K562 (cell line): ENCODE results near the gene BTBD16.

Experiments
- GTF2E2 ChIP-seq: fragments of 200-800 bp; sonication (Bioruptor generic); IDR thresholded peaks from 2 replicates; pipeline ENCODE4 v1.6.1; 2016; ENCODE audit warnings: missing genetic modification characterization, missing compliant biosample characterization
- NONO ChIP-seq, 2 experiments: fragments of 200-400 bp in 1 of 2; fragments of 450-650 bp in 1 of 2; formaldehyde crosslinking in 1 of 2; IDR thresholded peaks; 2 replicates each; pipeline ENCODE4 v1.6.1; 2017; ENCODE audit warnings: low read depth in 2 of 2, mild to moderate bottlenecking in 2 of 2, moderate library complexity in 2 of 2, low read length in 1 of 2
- POLR2A ChIP-seq: fragments of 450-650 bp; conservative IDR thresholded peaks from 2 replicates; pipeline ENCODE4 v1.6.1; 2016
- ZNF239 ChIP-seq: fragments of 250-450 bp; sonication (Bioruptor Pico); IDR thresholded peaks from 2 replicates; pipeline ENCODE4 v1.4.0; 2020; ENCODE audit warnings: mild to moderate bottlenecking
- TF ChIP-seq, protein P1 (sequence below), 2 experiments: fragments of 450-650 bp in 1 of 2; IDR thresholded peaks; 2 replicates each; pipeline ENCODE4 v1.6.1; 2011 to 2017; ENCODE audit warnings: low read depth in 2 of 2, antibody characterized with exemption in 1 of 2, borderline replicate concordance in 1 of 2, low read length in 1 of 2, mild to moderate bottlenecking in 1 of 2, mixed read lengths in 1 of 2; ENCODE audit not compliant: control insufficient read depth in 1 of 2

DNA sequence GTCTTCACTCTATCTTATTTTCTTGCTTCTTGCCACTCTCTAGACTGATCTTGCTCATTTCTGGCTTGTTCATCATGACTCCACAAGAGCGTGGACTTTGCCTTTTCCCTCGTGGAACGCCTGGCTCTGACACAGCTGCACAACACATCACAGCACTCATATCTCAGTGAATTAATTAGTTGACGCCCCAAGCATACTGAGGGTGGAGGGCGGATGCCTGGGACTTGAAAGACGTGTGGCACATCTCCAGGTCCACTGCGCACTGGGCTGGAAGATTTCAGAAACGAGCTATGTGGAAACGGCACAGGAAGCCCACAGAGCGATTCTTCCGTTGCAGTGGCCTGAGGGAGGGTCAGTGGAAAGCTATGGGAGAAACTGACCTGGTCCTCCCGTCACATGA is 79.8 kb downstream of the BTBD16 start:
- TF ChIP-seq ZNF239 = no peak
- TF ChIP-seq, protein P1, sequence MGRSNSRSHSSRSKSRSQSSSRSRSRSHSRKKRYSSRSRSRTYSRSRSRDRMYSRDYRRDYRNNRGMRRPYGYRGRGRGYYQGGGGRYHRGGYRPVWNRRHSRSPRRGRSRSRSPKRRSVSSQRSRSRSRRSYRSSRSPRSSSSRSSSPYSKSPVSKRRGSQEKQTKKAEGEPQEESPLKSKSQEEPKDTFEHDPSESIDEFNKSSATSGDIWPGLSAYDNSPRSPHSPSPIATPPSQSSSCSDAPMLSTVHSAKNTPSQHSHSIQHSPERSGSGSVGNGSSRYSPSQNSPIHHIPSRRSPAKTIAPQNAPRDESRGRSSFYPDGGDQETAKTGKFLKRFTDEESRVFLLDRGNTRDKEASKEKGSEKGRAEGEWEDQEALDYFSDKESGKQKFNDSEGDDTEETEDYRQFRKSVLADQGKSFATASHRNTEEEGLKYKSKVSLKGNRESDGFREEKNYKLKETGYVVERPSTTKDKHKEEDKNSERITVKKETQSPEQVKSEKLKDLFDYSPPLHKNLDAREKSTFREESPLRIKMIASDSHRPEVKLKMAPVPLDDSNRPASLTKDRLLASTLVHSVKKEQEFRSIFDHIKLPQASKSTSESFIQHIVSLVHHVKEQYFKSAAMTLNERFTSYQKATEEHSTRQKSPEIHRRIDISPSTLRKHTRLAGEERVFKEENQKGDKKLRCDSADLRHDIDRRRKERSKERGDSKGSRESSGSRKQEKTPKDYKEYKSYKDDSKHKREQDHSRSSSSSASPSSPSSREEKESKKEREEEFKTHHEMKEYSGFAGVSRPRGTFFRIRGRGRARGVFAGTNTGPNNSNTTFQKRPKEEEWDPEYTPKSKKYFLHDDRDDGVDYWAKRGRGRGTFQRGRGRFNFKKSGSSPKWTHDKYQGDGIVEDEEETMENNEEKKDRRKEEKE (IDR thresholded peaks at IDR 0.05; ENCODE audit: borderline replicate concordance in 1 of 2, control insufficient read depth in 1 of 2, low read depth in 2 of 2, low read length in 1 of 2) = no peak
- TF ChIP-seq POLR2A = no peak
- TF ChIP-seq GTF2E2 (tag) = no peak
- TF ChIP-seq NONO (IDR thresholded peaks at IDR 0.05; ENCODE audit: low read depth in 2 of 2, low read length in 1 of 2) = no peak
